ENCODE data around the gene PEX14. TPM values are rescaled to one million over a fixed set of nuclear protein-coding genes. Genes with fewer than 3 reads are reported as not detected.

PEX14 gene
- polyA plus RNA-seq, 1 donor (not counting 4 experiments of a cell fraction or from before 2014, with no cell fraction given): 8.4 TPM

DNA sequence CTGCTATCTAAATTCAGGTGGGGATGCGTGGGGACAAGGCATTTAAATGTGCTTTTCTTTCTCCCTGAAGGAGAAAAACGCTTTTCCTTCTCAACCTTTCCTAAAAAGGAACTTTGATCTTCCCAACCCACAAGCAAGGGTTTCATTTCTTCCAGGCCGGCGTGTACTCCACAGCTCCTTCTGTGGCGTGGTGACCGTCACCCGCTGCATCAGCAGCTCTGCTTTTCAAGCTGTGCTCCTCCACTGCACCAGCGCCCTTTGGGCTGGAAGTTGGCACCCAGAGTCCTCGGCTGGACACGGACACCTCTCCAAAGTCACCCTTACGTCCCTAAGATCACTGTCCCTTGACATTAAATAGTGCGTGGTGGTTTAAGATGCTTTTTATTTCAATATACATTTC, 54.3 kb downstream of the PEX14 start:
- Histone ChIP-seq H2AFZ (ENCODE audit: control insufficient read depth, low read length) (no peak overlapping the region), H3K27ac (ENCODE audit: control insufficient read depth, insufficient read depth, low read length) (peak overlapping the region; percentile 57), H3K79me2 (ENCODE audit: control insufficient read depth, insufficient read depth, low read length) (peaks cover 25% of the 10 kb centered on the region), H3K9ac (ENCODE audit: control insufficient read depth, extremely low read depth, insufficient read depth, low read length) (peak overlapping the region; percentile 38), H3K4me3 (ENCODE audit: control insufficient read depth in 2 of 3, extremely low read depth in 1 of 3, insufficient read depth in 2 of 3, low read depth in 1 of 3, low read length in 3 of 3) (peak overlapping the region in 2 of 3 experiments; percentile 30 to 55), H3K9me1 (ENCODE audit: control insufficient read depth, extremely low read depth, insufficient read depth, low read length) (peaks cover 6% of the 10 kb centered on the region), H3K27me3 (ENCODE audit: control insufficient read depth, extremely low read depth, insufficient read depth, low read length) (no peaks in the 10 kb centered on the region), H3K36me3 (ENCODE audit: control insufficient read depth in 2 of 2, extremely low read depth in 1 of 2, insufficient read depth in 2 of 2, low read length in 2 of 2) (no peaks in the 10 kb centered on the region), H3K4me2 (ENCODE audit: control insufficient read depth, extremely low read depth, insufficient read depth, low read depth, low read length) (peak overlapping the region; percentile 94), H3K4me1 (ENCODE audit: control insufficient read depth, extremely low read depth, insufficient read depth, low read length) (peaks cover 26% of the 10 kb centered on the region), H3K9me3 (ENCODE audit: control insufficient read depth, low read depth, low read length) (no peaks in the 10 kb centered on the region), H4K20me1 (ENCODE audit: control insufficient read depth, extremely low read depth, insufficient read depth, low read length) (no peaks in the 10 kb centered on the region)
- no peak for FAIRE-seq
- dilution Hi-C loops (cut with MboI; ENCODE audit: extremely low pct_ligation_motif_present, low sequenced_read_pairs): no loop called here
- TF ChIP-seq, protein P1, sequence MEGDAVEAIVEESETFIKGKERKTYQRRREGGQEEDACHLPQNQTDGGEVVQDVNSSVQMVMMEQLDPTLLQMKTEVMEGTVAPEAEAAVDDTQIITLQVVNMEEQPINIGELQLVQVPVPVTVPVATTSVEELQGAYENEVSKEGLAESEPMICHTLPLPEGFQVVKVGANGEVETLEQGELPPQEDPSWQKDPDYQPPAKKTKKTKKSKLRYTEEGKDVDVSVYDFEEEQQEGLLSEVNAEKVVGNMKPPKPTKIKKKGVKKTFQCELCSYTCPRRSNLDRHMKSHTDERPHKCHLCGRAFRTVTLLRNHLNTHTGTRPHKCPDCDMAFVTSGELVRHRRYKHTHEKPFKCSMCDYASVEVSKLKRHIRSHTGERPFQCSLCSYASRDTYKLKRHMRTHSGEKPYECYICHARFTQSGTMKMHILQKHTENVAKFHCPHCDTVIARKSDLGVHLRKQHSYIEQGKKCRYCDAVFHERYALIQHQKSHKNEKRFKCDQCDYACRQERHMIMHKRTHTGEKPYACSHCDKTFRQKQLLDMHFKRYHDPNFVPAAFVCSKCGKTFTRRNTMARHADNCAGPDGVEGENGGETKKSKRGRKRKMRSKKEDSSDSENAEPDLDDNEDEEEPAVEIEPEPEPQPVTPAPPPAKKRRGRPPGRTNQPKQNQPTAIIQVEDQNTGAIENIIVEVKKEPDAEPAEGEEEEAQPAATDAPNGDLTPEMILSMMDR (optimal IDR thresholded peaks at IDR 0.05 in 1 of 3, IDR thresholded peaks at IDR 0.05 in 1 of 3, conservative IDR thresholded peaks at IDR 0.05 in 1 of 3; ENCODE audit: extremely low read depth in 1 of 3, insufficient read depth in 2 of 3, low read length in 3 of 3): no peak
- TF ChIP-seq EZH2 (IDR thresholded peaks at IDR 0.05; ENCODE audit: low read length): no peak
- no peak for DNase-seq (ENCODE audit: low read depth, low spot score)

DNA sequence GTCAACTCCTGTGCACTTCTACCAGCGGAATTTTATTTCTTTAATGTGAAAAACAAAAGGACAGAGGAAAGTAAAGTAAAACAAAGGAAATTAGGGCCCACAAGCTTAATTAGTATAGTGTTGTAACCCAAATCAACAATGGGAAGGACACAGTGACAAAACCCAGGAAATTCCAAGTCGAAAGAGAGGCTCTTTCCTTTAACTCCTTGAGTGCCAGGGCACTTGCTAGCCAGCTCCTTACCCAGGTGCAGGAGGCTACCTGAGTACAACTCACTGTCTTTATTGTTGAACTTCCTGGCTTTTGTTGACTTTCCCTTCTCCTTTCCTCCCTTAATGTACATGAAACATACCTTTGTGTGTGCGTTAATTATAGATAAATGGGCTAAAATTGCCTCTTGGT, 55.0 kb downstream of the PEX14 start:
- Histone ChIP-seq H3K27ac (ENCODE audit: control insufficient read depth, insufficient read depth, low read length) (no peak overlapping the region), H2AFZ (ENCODE audit: control insufficient read depth, low read length) (no peak overlapping the region), H4K20me1 (ENCODE audit: control insufficient read depth, extremely low read depth, insufficient read depth, low read length) (no peaks in the 10 kb centered on the region), H3K4me2 (ENCODE audit: control insufficient read depth, extremely low read depth, insufficient read depth, low read depth, low read length) (no peak overlapping the region), H3K79me2 (ENCODE audit: control insufficient read depth, insufficient read depth, low read length) (peaks cover 28% of the 10 kb centered on the region), H3K36me3 (ENCODE audit: control insufficient read depth in 2 of 2, extremely low read depth in 1 of 2, insufficient read depth in 2 of 2, low read length in 2 of 2) (no peaks in the 10 kb centered on the region), H3K9me1 (ENCODE audit: control insufficient read depth, extremely low read depth, insufficient read depth, low read length) (peaks cover 7% of the 10 kb centered on the region), H3K4me3 (ENCODE audit: control insufficient read depth in 2 of 3, extremely low read depth in 1 of 3, insufficient read depth in 2 of 3, low read depth in 1 of 3, low read length in 3 of 3) (no peak overlapping the region), H3K9ac (ENCODE audit: control insufficient read depth, extremely low read depth, insufficient read depth, low read length) (no peak overlapping the region), H3K4me1 (ENCODE audit: control insufficient read depth, extremely low read depth, insufficient read depth, low read length) (peaks cover 26% of the 10 kb centered on the region), H3K9me3 (ENCODE audit: control insufficient read depth, low read depth, low read length) (no peaks in the 10 kb centered on the region), H3K27me3 (ENCODE audit: control insufficient read depth, extremely low read depth, insufficient read depth, low read length) (no peaks in the 10 kb centered on the region)
- no peak for FAIRE-seq
- dilution Hi-C loops (cut with MboI; ENCODE audit: extremely low pct_ligation_motif_present, low sequenced_read_pairs): no loop called here
- DNase-seq (ENCODE audit: low read depth, low spot score): no peak
- TF ChIP-seq EZH2 (IDR thresholded peaks at IDR 0.05; ENCODE audit: low read length): no peak
- TF ChIP-seq, protein P1 (optimal IDR thresholded peaks at IDR 0.05 in 1 of 3, IDR thresholded peaks at IDR 0.05 in 1 of 3, conservative IDR thresholded peaks at IDR 0.05 in 1 of 3; ENCODE audit: extremely low read depth in 1 of 3, insufficient read depth in 2 of 3, low read length in 3 of 3): no peak

Measured in keratinocyte (primary cell).